Tibial artery (tissue), 4 donors: ENCODE results near the gene SUMO2.
A peak's percentile ranks its signal among the peaks of the same experiment; 100 is the strongest.

ENCODE experiments used
- DNase-seq, 2 donors: peaks; one replicate each; pipeline ENCODE4 v3.0.0-alpha.2; 2019
- H3K27ac ChIP-seq, 2 donors: fragments of 200-600 bp; sonication (generic) in 1 of 2; 1 replicate in 1 of 2; 2 replicates in 1 of 2; pipeline ENCODE4 v1.5.1; 2018 to 2019; ENCODE audit warnings: mild to moderate bottlenecking in 1 of 2
- H3K27me3 ChIP-seq, 2 donors: fragments of 200-600 bp; sonication (generic) in 1 of 2; one replicate each; pipeline versions ENCODE4 v1.5.1 to v1.6.0; 2016 to 2019
- H3K36me3 ChIP-seq, 3 donors: fragments of 200-600 bp; sonication (generic) in 2 of 3; one replicate each; pipeline ENCODE4 v1.5.1; 2016 to 2019; ENCODE audit warnings: mild to moderate bottlenecking in 2 of 3
- H3K4me1 ChIP-seq, 4 donors: fragments of 200-600 bp; sonication (generic) in 2 of 4; 1 replicate in 3 of 4; 2 replicates in 1 of 4; pipeline ENCODE4 v1.5.1; 2016 to 2019
- H3K4me3 ChIP-seq, 2 donors: fragments of 200-600 bp; sonication (generic) in 1 of 2; 1 replicate in 1 of 2; 2 replicates in 1 of 2; pipeline ENCODE4 v1.5.1; 2018 to 2019; ENCODE audit warnings: mild to moderate bottlenecking in 2 of 2
- H3K9me3 ChIP-seq, 3 donors: fragments of 200-600 bp; sonication (generic) in 1 of 3; one replicate each; pipeline ENCODE4 v1.5.1; 2016 to 2019
- CTCF ChIP-seq, 2 experiments: fragments of 200-600 bp in 1 of 2; fragments of 450-650 bp in 1 of 2; IDR thresholded peaks; one replicate each; pipeline ENCODE4 v1.5.1; 2017 to 2019; ENCODE audit warnings: antibody characterized with exemption in 2 of 2, mild to moderate bottlenecking in 1 of 2, moderate library complexity in 1 of 2
- intact Hi-C: fragments of 100-400 bp; cut with DNase I; formaldehyde crosslinking; loops from one replicate; pipeline ENCODE4 v1.15.0; 2023; ENCODE audit warnings: low total_unique reads

The SUMO2 gene

GRCh38 chr17:75181608-75182318 is 996 bp downstream of the SUMO2 start:
- no peak for TF ChIP-seq CTCF (IDR thresholded peaks at IDR 0.05)
- intact Hi-C loops, result loop anchor here (2.0 kb wide), 1 partner anchor 23 kb away; the partner anchor contains the start of gene NUP85
- Histone ChIP-seq H3K27me3 (no peaks in the 10 kb centered on the region), H3K4me1 (peaks cover 0 to 33% (median 19%) of the 10 kb centered on the region in 4 donors), H3K9me3 (no peaks in the 10 kb centered on the region), H3K4me3 (peak overlapping the region; percentile 99 to 100), H3K36me3 (peaks cover 6 to 33% (median 16%) of the 10 kb centered on the region in 3 donors), H3K27ac (peak overlapping the region; percentile 98 to 99)
- peak; percentile 23 to 67 for DNase-seq

GRCh38 chr17:75181110-75181509 is 1.6 kb downstream of the SUMO2 start:
- intact Hi-C loops, result no loop called here
- Histone ChIP-seq H3K27ac (peak overlapping the region; percentile 98 to 99), H3K27me3 (no peaks in the 10 kb centered on the region), H3K4me1 (peaks cover 0 to 33% (median 19%) of the 10 kb centered on the region in 4 donors), H3K9me3 (no peaks in the 10 kb centered on the region), H3K36me3 (peaks cover 6 to 39% (median 23%) of the 10 kb centered on the region in 3 donors), H3K4me3 (peak overlapping the region; percentile 99 to 100)
- DNase-seq, result no peak
- no peak for TF ChIP-seq CTCF (IDR thresholded peaks at IDR 0.05)

GRCh38 chr17:75178453-75178852 is 4.3 kb downstream of the SUMO2 start:
- no peak overlapping the region for H3K4me3 ChIP-seq
- H3K4me1 ChIP-seq, result peaks cover 0 to 30% (median 18%) of the 10 kb centered on the region in 4 donors
- H3K9me3 ChIP-seq, result no peaks in the 10 kb centered on the region
- intact Hi-C loops, result no loop called here
- TF ChIP-seq CTCF (IDR thresholded peaks at IDR 0.05), result no peak
- H3K36me3 ChIP-seq, result peaks cover 32 to 65% (median 47%) of the 10 kb centered on the region in 3 donors
- DNase-seq, result no peak
- H3K27me3 ChIP-seq, result no peaks in the 10 kb centered on the region
- H3K27ac ChIP-seq, result no peak overlapping the region

GRCh38 chr17:75176625-75177024 is 6.1 kb downstream of the SUMO2 start:
- H3K36me3 ChIP-seq, result peaks cover 36 to 78% (median 59%) of the 10 kb centered on the region in 3 donors
- H3K4me3 ChIP-seq, result no peak overlapping the region
- no peaks in the 10 kb centered on the region for H3K9me3 ChIP-seq
- peaks cover 0 to 27% (median 16%) of the 10 kb centered on the region in 4 donors for H3K4me1 ChIP-seq
- H3K27ac ChIP-seq, result no peak overlapping the region
- intact Hi-C loops, result no loop called here
- DNase-seq, result no peak
- H3K27me3 ChIP-seq, result no peaks in the 10 kb centered on the region
- no peak for TF ChIP-seq CTCF (IDR thresholded peaks at IDR 0.05)

- Histone ChIP-seq H3K4me3 (no peak overlapping the region), H3K27ac (no peak overlapping the region), H3K9me3 (no peaks in the 10 kb centered on the region), H3K4me1 (peaks cover 0 to 14% (median 8%) of the 10 kb centered on the region in 4 donors), H3K36me3 (peaks cover 42 to 78% (median 59%) of the 10 kb centered on the region in 3 donors), H3K27me3 (no peaks in the 10 kb centered on the region)
- intact Hi-C loops, result loop anchor here (2.0 kb wide), 1 partner anchor 58 kb away; no protein-coding TSS in a partner anchor
- TF ChIP-seq CTCF (IDR thresholded peaks at IDR 0.05), result no peak
- DNase-seq, result no peak
Observed at GRCh38 chr17:75174996-75175395, 7.8 kb downstream of the SUMO2 start.
